ENCODE data around the gene PRPF40B.

Gene PRPF40B

DNA sequence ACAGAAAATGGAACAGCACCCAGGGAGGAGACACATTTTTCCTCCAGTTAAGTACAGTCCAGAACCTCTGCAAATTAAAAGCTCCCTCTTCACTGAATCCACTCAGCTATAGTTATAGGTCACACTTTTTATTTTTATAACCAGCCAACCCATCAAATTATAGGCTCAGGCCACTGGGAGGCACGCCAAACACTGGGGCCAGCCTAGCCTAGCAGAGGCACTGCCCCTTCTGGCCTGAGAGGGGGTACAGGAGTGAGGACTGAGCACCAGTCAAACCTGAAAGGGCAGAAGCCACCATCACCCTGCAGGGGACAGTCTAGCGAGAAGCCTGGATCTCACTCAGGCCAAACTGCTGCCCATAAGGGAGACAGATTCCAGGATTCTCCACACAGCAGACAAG is 64.6 kb downstream of the PRPF40B start:
- DNase-seq (ENCODE audit: low read depth) = no peak

DNA sequence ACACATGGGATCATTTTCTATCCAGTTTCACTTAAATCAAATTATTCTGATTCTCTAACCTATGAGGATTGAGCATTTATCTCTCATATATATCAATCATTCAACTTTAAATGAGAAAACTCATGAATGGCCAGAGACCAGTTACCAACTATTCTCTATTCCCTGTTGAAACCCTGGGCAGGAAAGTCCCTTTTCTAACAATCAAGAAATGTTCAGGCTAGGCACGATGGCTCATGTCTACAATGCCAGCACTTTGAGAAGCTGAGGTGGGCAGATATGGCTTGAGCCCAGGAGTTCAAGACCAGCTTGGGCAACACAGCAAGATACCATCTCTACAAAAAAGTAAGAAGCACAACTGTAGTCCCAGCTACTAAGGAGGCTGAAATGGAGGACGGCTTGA is 65.9 kb downstream of the PRPF40B start:
- DNase-seq (ENCODE audit: low read depth) = no peak

DNA sequence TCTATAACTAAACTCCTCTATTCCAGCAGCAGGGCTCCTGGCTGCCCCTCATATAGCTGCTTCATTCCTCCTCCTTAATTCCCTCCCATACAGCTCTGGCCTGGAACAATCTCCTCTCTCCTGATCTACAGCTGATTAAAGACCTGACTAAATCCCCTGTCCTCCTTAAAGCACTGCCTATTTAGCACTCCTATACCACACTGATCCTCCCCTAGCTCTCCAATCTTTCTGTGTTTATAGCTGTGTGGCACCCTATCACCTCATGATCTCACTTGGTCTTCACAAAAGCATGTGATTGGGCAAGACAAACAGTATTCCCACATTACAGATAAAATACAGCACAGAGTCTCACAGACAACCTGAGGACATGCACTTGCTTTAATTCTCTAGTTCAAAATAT is 66.4 kb downstream of the PRPF40B start:
- DNase-seq (ENCODE audit: low read depth) = no peak

DNA sequence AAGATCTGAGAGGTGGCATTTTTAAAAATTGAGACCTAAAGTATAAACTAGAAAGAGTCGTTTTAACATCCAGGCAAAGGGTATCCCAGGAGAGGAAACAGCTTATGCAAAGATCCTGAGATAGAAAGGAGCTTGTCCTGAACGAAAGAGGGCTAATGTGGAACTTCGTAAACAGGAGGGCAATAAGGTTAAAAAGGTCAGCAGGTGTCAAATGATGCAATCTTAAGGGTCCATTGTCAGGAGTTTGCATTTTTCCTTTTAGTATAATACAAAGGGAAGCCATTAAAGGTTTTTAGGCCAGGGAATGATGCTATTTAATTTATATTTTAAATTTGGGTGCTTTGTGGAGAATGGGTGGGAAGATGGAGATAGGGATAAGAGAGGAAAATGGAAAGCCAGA is 69.5 kb downstream of the PRPF40B start:
- no peak for DNase-seq (ENCODE audit: low read depth)

DNA sequence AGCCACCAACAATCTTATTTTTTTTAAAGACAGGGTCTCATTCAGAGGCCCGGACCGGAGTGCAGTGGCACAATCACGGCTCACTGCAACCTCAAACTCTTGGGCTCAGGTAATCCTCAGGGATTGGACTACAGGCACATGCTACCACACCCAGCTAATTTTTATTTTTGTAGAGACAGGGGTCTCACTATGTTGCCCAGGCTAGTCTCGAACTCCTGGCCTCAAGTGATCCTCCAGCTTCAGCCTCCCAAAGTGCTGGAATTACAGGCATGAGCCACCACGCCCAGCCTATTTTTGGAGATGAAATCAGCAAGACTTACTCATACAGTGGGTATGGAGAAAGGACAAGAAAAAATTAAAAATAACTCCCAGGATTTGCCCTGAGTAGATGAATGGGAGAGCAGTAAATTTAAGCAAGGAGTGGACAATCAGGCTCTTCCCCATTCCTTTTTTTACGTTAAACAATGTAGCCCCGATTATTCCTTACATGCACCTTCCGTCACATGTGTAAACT is 70.6 kb downstream of the PRPF40B start:
- DNase-seq (ENCODE audit: low read depth) = no peak
